DLD1 (cell line): ENCODE data around the gene EDA2R.

Experiments used
- in situ Hi-C: cut with HindIII; loops from 2 replicates; pipeline ENCODE4 v1.10.0; 2017; ENCODE audit warnings: low sequenced_read_pairs

The EDA2R gene

GRCh38 chrX:66547847-66548369 is 91.0 kb downstream of the EDA2R start:
- in situ Hi-C loops = no loop called here
